A673 (cell line): ENCODE data around the gene FOXN1.

ENCODE experiments used
- CTCF ChIP-seq: fragments of 300-800, 200-600 bp; sonication (generic); conservative IDR thresholded peaks from 2 replicates; pipeline ENCODE4 v1.5.1; 2017; ENCODE audit warnings: low read depth, mild to moderate bottlenecking, antibody characterized with exemption, low read length, moderate library complexity, mixed read lengths
- EZH2 ChIP-seq: fragments of 200-600 bp; sonication (generic); IDR thresholded peaks from 2 replicates; pipeline ENCODE4 v1.6.1; 2017; ENCODE audit warnings: borderline replicate concordance, low read depth, mild to moderate bottlenecking, mixed read lengths, antibody characterized with exemption, low read length; ENCODE audit not compliant: poor library complexity, severe bottlenecking

- no peak for TF ChIP-seq CTCF
- no peak for TF ChIP-seq EZH2
Measured at GRCh38 chr17:28538296-28538895, 32.2 kb downstream of the FOXN1 start.
